Caki2 (cell line): ENCODE measurements around the gene RASGRP1. TPM values are rescaled to one million over a fixed set of nuclear protein-coding genes. Genes with fewer than 3 reads are reported as not detected.

Experiments
- DNase-seq: peaks from one replicate; pipeline ENCODE4 v3.0.0-alpha.2; 2015; ENCODE audit warnings: low read depth
- in situ Hi-C: cut with HindIII; loops from 2 replicates; pipeline ENCODE4 v1.10.0; 2016; ENCODE audit warnings: low sequenced_read_pairs, low pct_unique_long_range_greater_than_20kb, mixed read lengths
- total RNA-seq: library from RNA; depleted of rRNA; stranded (reverse); fragments of >200 nt; shearing (Covaris generic); gene quantifications from 2 replicates; pipeline ENCODE4 v1.2.3, GENCODE V29; 2014; ENCODE audit warnings: low replicate concordance; rRNA removed

Gene RASGRP1
- total RNA-seq, 1 experiment from 2014 or later, result 0.30 TPM

DNA sequence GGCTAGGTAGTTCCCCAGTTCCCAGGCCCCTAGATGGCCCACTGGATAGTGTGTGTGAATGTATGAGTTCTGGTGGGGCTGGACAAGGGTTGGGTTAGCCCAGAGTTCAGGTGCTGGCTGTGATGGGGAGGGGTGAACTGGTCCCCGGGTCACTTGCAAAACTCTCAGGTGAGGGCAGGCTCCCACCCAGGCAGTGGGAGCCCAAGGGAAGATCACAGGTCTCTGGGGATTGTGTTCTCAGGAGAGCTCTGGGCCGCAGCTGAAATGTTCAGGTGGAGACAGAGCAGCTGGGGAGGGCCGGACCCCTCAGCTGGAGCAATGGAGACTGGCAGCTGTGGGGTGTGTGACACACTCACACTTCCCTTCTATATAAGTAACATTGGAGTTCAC, 123.5 kb downstream of the RASGRP1 start:
- in situ Hi-C loops, result no loop called here
- DNase-seq, result no peak

DNA sequence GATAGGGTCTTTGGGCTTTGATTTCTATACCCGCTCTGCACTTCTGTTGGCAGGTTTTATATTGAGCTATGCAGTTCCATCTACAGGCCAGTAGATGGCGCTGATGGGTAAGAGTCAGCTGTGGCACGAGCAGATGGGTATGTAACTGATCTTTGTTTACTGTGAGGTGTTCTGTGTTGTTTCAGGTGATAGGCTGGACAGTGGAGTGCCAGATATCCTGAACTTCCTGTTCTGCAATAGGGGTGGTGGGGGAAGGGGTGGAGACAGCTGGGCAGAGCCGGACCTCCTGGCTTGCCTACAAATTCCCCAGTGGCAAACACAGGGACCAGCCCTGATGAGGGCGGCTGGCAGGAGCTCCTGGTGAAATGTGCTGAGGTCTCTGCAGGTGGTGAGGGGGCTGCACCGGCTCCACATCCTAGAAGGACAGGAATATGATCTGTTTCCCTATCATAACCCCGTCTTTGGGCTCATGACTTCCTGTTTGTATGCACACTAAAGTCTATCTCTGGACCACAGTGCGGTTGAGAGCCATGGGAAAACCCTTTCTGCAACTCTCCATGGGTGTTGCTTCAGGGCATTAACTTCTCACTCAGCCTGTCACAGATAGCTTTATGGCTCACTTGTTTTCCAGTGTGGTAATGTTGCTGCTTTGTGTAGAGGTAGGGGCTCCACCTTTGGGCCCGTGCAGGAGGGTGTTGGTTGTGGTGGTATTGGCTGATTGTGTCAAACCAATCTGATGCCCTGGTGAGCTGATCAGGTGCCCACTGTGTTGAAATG, 124.1 kb downstream of the RASGRP1 start:
- DNase-seq, result peak; percentile 47

More for the DNA sequence above, 124.1 kb downstream of the RASGRP1 start:
- in situ Hi-C loops, result no loop called here

Other genes starting within 250 kb of the RASGRP1 start
- 1.4 and 4.3 TPM in 2 replicates for gene FAM98B, start 110.7 kb downstream of the RASGRP1 start, total RNA-seq